Immature natural killer cell (primary cell): Measurements from ENCODE around the gene BANF2. TPM values are rescaled to one million over a fixed set of nuclear protein-coding genes. Genes with fewer than 3 reads are reported as not detected.

Source experiments
- DNase-seq, 3 donors: peaks; one replicate each; pipeline ENCODE4 v3.0.0; 2022; ENCODE audit warnings: mixed read lengths in 1 of 3
- H3K27ac Mint-ChIP-seq, 6 donors: one replicate each; pipeline ENCODE4 v1.8.0; 2020; ENCODE audit warnings: mixed read lengths in 6 of 6, mild to moderate bottlenecking in 5 of 6, inconsistent platforms in 4 of 6, moderate library complexity in 3 of 6
- H3K27me3 Mint-ChIP-seq, 3 donors: one replicate each; pipeline ENCODE4 v1.8.0; 2020 to 2021; ENCODE audit warnings: low read depth in 3 of 3, mild to moderate bottlenecking in 3 of 3, mixed read lengths in 3 of 3, moderate library complexity in 3 of 3, inconsistent platforms in 1 of 3
- H3K36me3 Mint-ChIP-seq, 3 donors: one replicate each; pipeline ENCODE4 v1.8.0; 2020; ENCODE audit warnings: mixed read lengths in 3 of 3, inconsistent platforms in 2 of 3, mild to moderate bottlenecking in 2 of 3
- H3K4me1 Mint-ChIP-seq, 2 donors: one replicate each; pipeline ENCODE4 v1.8.0; 2020; ENCODE audit warnings: inconsistent platforms in 2 of 2, mild to moderate bottlenecking in 2 of 2, mixed read lengths in 2 of 2, moderate library complexity in 1 of 2
- H3K4me3 Mint-ChIP-seq, 5 donors: one replicate each; pipeline ENCODE4 v1.8.0; 2020; ENCODE audit warnings: mild to moderate bottlenecking in 5 of 5, mixed read lengths in 5 of 5, inconsistent platforms in 3 of 5, moderate library complexity in 3 of 5
- H3K9me3 Mint-ChIP-seq, 6 donors: one replicate each; pipeline ENCODE4 v1.8.0; 2020; ENCODE audit warnings: mild to moderate bottlenecking in 6 of 6, mixed read lengths in 6 of 6, inconsistent platforms in 4 of 6, moderate library complexity in 3 of 6
- polyA plus RNA-seq, 3 donors: library from polyadenylated mRNA; unstranded; fragments of 300-500 nt; fragmentation: Illumina TruSeq; gene quantifications; one replicate each; pipeline ENCODE4 v1.2.3, GENCODE V29; 2021

BANF2 gene
- polyA plus RNA-seq, 3 donors from 2014 or later, result not detected

- Mint-ChIP-seq H3K27me3 (peaks cover 0 to 2% (median 2%) of the 10 kb centered on the region in 3 donors), H3K36me3 (no peaks in the 10 kb centered on the region), H3K27ac (no peak overlapping the region), H3K4me1 (no peaks in the 10 kb centered on the region), H3K9me3 (no peaks in the 10 kb centered on the region), H3K4me3 (no peak overlapping the region)
- no peak for DNase-seq
Measured at GRCh38 chr20:17711267-17711627, 11.5 kb downstream of the BANF2 start.

GRCh38 chr20:17712201-17712600 is 12.4 kb downstream of the BANF2 start:
- no peaks in the 10 kb centered on the region for H3K4me1 Mint-ChIP-seq
- no peak for DNase-seq
- no peaks in the 10 kb centered on the region for H3K9me3 Mint-ChIP-seq
- H3K36me3 Mint-ChIP-seq, result no peaks in the 10 kb centered on the region
- H3K4me3 Mint-ChIP-seq, result no peak overlapping the region
- no peak overlapping the region for H3K27ac Mint-ChIP-seq
- H3K27me3 Mint-ChIP-seq, result peaks cover 0 to 2% (median 2%) of the 10 kb centered on the region in 3 donors

GRCh38 chr20:17712708-17713107 is 12.9 kb downstream of the BANF2 start:
- no peak overlapping the region for H3K27ac Mint-ChIP-seq
- no peak overlapping the region for H3K4me3 Mint-ChIP-seq
- H3K4me1 Mint-ChIP-seq, result no peaks in the 10 kb centered on the region
- H3K9me3 Mint-ChIP-seq, result no peaks in the 10 kb centered on the region
- no peak for DNase-seq
- H3K27me3 Mint-ChIP-seq, result peaks cover 0 to 2% (median 2%) of the 10 kb centered on the region in 3 donors
- H3K36me3 Mint-ChIP-seq, result no peaks in the 10 kb centered on the region

GRCh38 chr20:17714597-17714996 is 14.8 kb downstream of the BANF2 start:
- Mint-ChIP-seq H3K4me1 (no peaks in the 10 kb centered on the region), H3K4me3 (no peak overlapping the region), H3K9me3 (no peaks in the 10 kb centered on the region), H3K27ac (no peak overlapping the region), H3K27me3 (peaks cover 0 to 3% (median 2%) of the 10 kb centered on the region in 3 donors), H3K36me3 (no peaks in the 10 kb centered on the region)
- no peak for DNase-seq

- H3K4me1 Mint-ChIP-seq, result no peaks in the 10 kb centered on the region
- no peaks in the 10 kb centered on the region for H3K36me3 Mint-ChIP-seq
- H3K27me3 Mint-ChIP-seq, result peaks cover 0 to 3% (median 2%) of the 10 kb centered on the region in 3 donors
- H3K4me3 Mint-ChIP-seq, result no peak overlapping the region
- no peaks in the 10 kb centered on the region for H3K9me3 Mint-ChIP-seq
- peak overlapping the region in 1 of 6 donors; percentile 71 for H3K27ac Mint-ChIP-seq
- DNase-seq, result no peak
Measured at GRCh38 chr20:17715075-17715474, 15.3 kb downstream of the BANF2 start.

GRCh38 chr20:17716331-17716730 is 16.6 kb downstream of the BANF2 start:
- H3K27ac Mint-ChIP-seq, result no peak overlapping the region
- DNase-seq, result no peak
- H3K27me3 Mint-ChIP-seq, result peaks cover 0 to 4% (median 0%) of the 10 kb centered on the region in 3 donors
- no peaks in the 10 kb centered on the region for H3K4me1 Mint-ChIP-seq
- no peaks in the 10 kb centered on the region for H3K36me3 Mint-ChIP-seq
- H3K4me3 Mint-ChIP-seq, result no peak overlapping the region
- no peaks in the 10 kb centered on the region for H3K9me3 Mint-ChIP-seq

GRCh38 chr20:17720755-17721154 is 21.0 kb downstream of the BANF2 start:
- Mint-ChIP-seq H3K4me3 (no peak overlapping the region), H3K36me3 (no peaks in the 10 kb centered on the region), H3K27me3 (peaks cover 3 to 7% (median 4%) of the 10 kb centered on the region in 3 donors), H3K27ac (no peak overlapping the region), H3K4me1 (no peaks in the 10 kb centered on the region), H3K9me3 (no peaks in the 10 kb centered on the region)
- DNase-seq, result no peak

- Mint-ChIP-seq H3K36me3 (no peaks in the 10 kb centered on the region), H3K27ac (no peak overlapping the region), H3K4me1 (no peaks in the 10 kb centered on the region), H3K27me3 (peaks cover 3 to 7% (median 4%) of the 10 kb centered on the region in 3 donors), H3K4me3 (no peak overlapping the region), H3K9me3 (no peaks in the 10 kb centered on the region)
- DNase-seq, result peak; percentile 32 to 43 (median 41)
Measured at GRCh38 chr20:17721802-17722486, 22.2 kb downstream of the BANF2 start.

GRCh38 chr20:17722493-17723300 is 22.9 kb downstream of the BANF2 start:
- H3K9me3 Mint-ChIP-seq, result no peaks in the 10 kb centered on the region
- H3K27me3 Mint-ChIP-seq, result peaks cover 3 to 7% (median 4%) of the 10 kb centered on the region in 3 donors
- H3K4me3 Mint-ChIP-seq, result no peak overlapping the region
- no peak for DNase-seq
- no peaks in the 10 kb centered on the region for H3K36me3 Mint-ChIP-seq
- H3K4me1 Mint-ChIP-seq, result no peaks in the 10 kb centered on the region
- H3K27ac Mint-ChIP-seq, result no peak overlapping the region

GRCh38 chr20:17723301-17723691 is 23.5 kb downstream of the BANF2 start:
- Mint-ChIP-seq H3K27me3 (peaks cover 3 to 12% (median 4%) of the 10 kb centered on the region in 3 donors), H3K27ac (no peak overlapping the region), H3K4me1 (no peaks in the 10 kb centered on the region), H3K4me3 (no peak overlapping the region), H3K36me3 (no peaks in the 10 kb centered on the region), H3K9me3 (no peaks in the 10 kb centered on the region)
- DNase-seq, result no peak

GRCh38 chr20:17725094-17725835 is 25.5 kb downstream of the BANF2 start:
- Mint-ChIP-seq H3K9me3 (no peaks in the 10 kb centered on the region), H3K27ac (peak overlapping the region in 1 of 6 donors; percentile 30), H3K36me3 (no peaks in the 10 kb centered on the region), H3K4me1 (no peaks in the 10 kb centered on the region), H3K4me3 (no peak overlapping the region), H3K27me3 (peaks cover 3 to 11% (median 7%) of the 10 kb centered on the region in 3 donors)
- no peak for DNase-seq

GRCh38 chr20:17726902-17727301 is 27.1 kb downstream of the BANF2 start:
- H3K9me3 Mint-ChIP-seq, result peaks cover 0 to 1% (median 0%) of the 10 kb centered on the region in 6 donors
- no peaks in the 10 kb centered on the region for H3K36me3 Mint-ChIP-seq
- H3K27me3 Mint-ChIP-seq, result peaks cover 3 to 8% (median 7%) of the 10 kb centered on the region in 3 donors
- H3K4me3 Mint-ChIP-seq, result no peak overlapping the region
- no peaks in the 10 kb centered on the region for H3K4me1 Mint-ChIP-seq
- no peak overlapping the region for H3K27ac Mint-ChIP-seq
- no peak for DNase-seq

GRCh38 chr20:17727351-17727750 is 27.6 kb downstream of the BANF2 start:
- Mint-ChIP-seq H3K27me3 (peaks cover 3 to 8% (median 7%) of the 10 kb centered on the region in 3 donors), H3K4me1 (no peaks in the 10 kb centered on the region), H3K4me3 (no peak overlapping the region), H3K36me3 (no peaks in the 10 kb centered on the region), H3K9me3 (peaks cover 0 to 1% (median 0%) of the 10 kb centered on the region in 6 donors), H3K27ac (no peak overlapping the region)
- no peak for DNase-seq

- Mint-ChIP-seq H3K4me1 (no peaks in the 10 kb centered on the region), H3K36me3 (no peaks in the 10 kb centered on the region), H3K9me3 (peaks cover 0 to 1% (median 0%) of the 10 kb centered on the region in 6 donors), H3K27ac (no peak overlapping the region), H3K4me3 (no peak overlapping the region), H3K27me3 (peaks cover 0 to 7% (median 5%) of the 10 kb centered on the region in 3 donors)
- DNase-seq, result no peak
Measured at GRCh38 chr20:17728074-17728473, 28.3 kb downstream of the BANF2 start.
